Esophagus muscularis mucosa (tissue), 4 donors: ENCODE measurements around the gene NUP210.

Experiments
- CTCF ChIP-seq, 3 experiments: fragments of 200-600 bp in 2 of 3; fragments of 450-650 bp in 1 of 3; sonication (generic) in 2 of 3; IDR thresholded peaks; one replicate each; pipeline ENCODE4 v1.5.1; 2017 to 2019; ENCODE audit warnings: antibody characterized with exemption in 3 of 3, mild to moderate bottlenecking in 2 of 3, moderate library complexity in 1 of 3
- EP300 ChIP-seq: sonication (generic); formaldehyde crosslinking; IDR thresholded peaks from one replicate; pipeline ENCODE4 v1.6.1; 2017; ENCODE audit warnings: antibody characterized with exemption
- POLR2A ChIP-seq: fragments of 450-650 bp; IDR thresholded peaks from one replicate; pipeline ENCODE4 v1.6.1; 2017; ENCODE audit warnings: antibody characterized with exemption, moderate library complexity, mild to moderate bottlenecking, low read depth
- POLR2AphosphoS5 ChIP-seq, 2 donors: sonication (generic); formaldehyde crosslinking; IDR thresholded peaks; one replicate each; pipeline ENCODE4 v1.6.1; 2017; ENCODE audit warnings: antibody characterized with exemption in 2 of 2

GRCh38 chr3:13353506-13353905 lies 66.6 kb downstream of the NUP210 start:
- no peak for TF ChIP-seq CTCF (IDR thresholded peaks at IDR 0.05)
- TF ChIP-seq POLR2A: no peak
- TF ChIP-seq EP300: no peak
- TF ChIP-seq POLR2AphosphoS5 (IDR thresholded peaks at IDR 0.05): no peak
